HG02973 (cell line): ENCODE data around the gene NRCAM.
"Not testable (repeated sequence)": the region's sequence is repeated elsewhere in the genome, so short reads cannot be mapped to it uniquely, and the experiment has no call there.

ENCODE experiments used
- ATAC-seq: cut with Tn5 transposase; IDR thresholded peaks from one replicate; pipeline ENCODE4 v1.9.1; 2021; ENCODE audit warnings: moderate library complexity; ENCODE audit not compliant: unreplicated experiment

NRCAM gene

GRCh38 chr7:108455998-108456677 lies at the start of gene NRCAM:
TSS of gene NRCAM (minus strand) at chr7:108456436. CDS start at chr7:108240064, 216,372 bp downstream.
- peak; percentile 36 for ATAC-seq

GRCh38 chr7:108504576-108504975 lies 48.3 kb upstream of the NRCAM start:
- not testable (repeated sequence) for ATAC-seq

- ATAC-seq, result peak; percentile 93
Measured at GRCh38 chr7:108503112-108504026, 47.1 kb upstream of the NRCAM start.

- ATAC-seq, result no peak
Measured at GRCh38 chr7:108499566-108499965, 43.3 kb upstream of the NRCAM start.

- no peak for ATAC-seq
Measured at GRCh38 chr7:108498481-108498880, 42.2 kb upstream of the NRCAM start.

GRCh38 chr7:108497082-108497725 lies 41.0 kb upstream of the NRCAM start:
- peak; percentile 92 for ATAC-seq

GRCh38 chr7:108492742-108493141 lies 36.5 kb upstream of the NRCAM start:
- no peak for ATAC-seq

- ATAC-seq, result no peak
Measured at GRCh38 chr7:108488768-108489538, 32.7 kb upstream of the NRCAM start.

GRCh38 chr7:108487646-108488045 lies 31.4 kb upstream of the NRCAM start:
- ATAC-seq, result no peak

- ATAC-seq, result no peak
Measured at GRCh38 chr7:108486291-108486966, 30.2 kb upstream of the NRCAM start.

GRCh38 chr7:108484137-108484536 lies 27.9 kb upstream of the NRCAM start:
- no peak for ATAC-seq

- no peak for ATAC-seq
Measured at GRCh38 chr7:108480311-108480710, 24.1 kb upstream of the NRCAM start.

GRCh38 chr7:108479751-108480150 lies 23.5 kb upstream of the NRCAM start:
- no peak for ATAC-seq

- ATAC-seq, result no peak
Measured at GRCh38 chr7:108479118-108479517, 22.9 kb upstream of the NRCAM start.

- ATAC-seq, result no peak
Measured at GRCh38 chr7:108468246-108468645, 12.0 kb upstream of the NRCAM start.

- no peak for ATAC-seq
Measured at GRCh38 chr7:108467391-108467790, 11.2 kb upstream of the NRCAM start.

GRCh38 chr7:108466322-108466721 lies 10.1 kb upstream of the NRCAM start:
- not testable (repeated sequence) for ATAC-seq

- no peak for ATAC-seq
Measured at GRCh38 chr7:108464743-108465142, 8.5 kb upstream of the NRCAM start.

GRCh38 chr7:108463613-108464012 lies 7.4 kb upstream of the NRCAM start:
- no peak for ATAC-seq

- no peak for ATAC-seq
Measured at GRCh38 chr7:108461840-108462239, 5.6 kb upstream of the NRCAM start.
